Raji (cell line): Measurements from ENCODE around the gene NSD1.

Experiments
- POLR2A ChIP-seq: IDR thresholded peaks from 2 replicates; pipeline ENCODE4 v1.6.1; 2011; ENCODE audit warnings: low read depth, low read length, control low read depth; ENCODE audit not compliant: insufficient read depth

Gene NSD1

GRCh38 chr5:177309351-177310191 lies 176.0 kb downstream of the NSD1 start:
- TF ChIP-seq POLR2A = no peak

- no peak for TF ChIP-seq POLR2A
These were observed 176.8 kb downstream of the NSD1 start for GRCh38 chr5:177310332-177310731.

- TF ChIP-seq POLR2A = peak; percentile 76
These were observed 177.3 kb downstream of the NSD1 start for GRCh38 chr5:177310757-177311391.

GRCh38 chr5:177311392-177311722 lies 177.8 kb downstream of the NSD1 start:
- 0 out of 2 replicates have a peak, but pooled peaks have one; percentile 41 for TF ChIP-seq POLR2A

GRCh38 chr5:177311723-177312648 lies 178.4 kb downstream of the NSD1 start, which contains the start of gene MXD3:
MXD3 (minus strand) TSS chr5:177311898; CDS start chr5:177311830, 68 bp downstream.
- TF ChIP-seq POLR2A = peak; percentile 65

GRCh38 chr5:177312649-177313181 lies 179.1 kb downstream of the NSD1 start:
- TF ChIP-seq POLR2A = no peak; the same call in 1 of the 2 replicates

GRCh38 chr5:177313561-177314259 lies 180.1 kb downstream of the NSD1 start:
- TF ChIP-seq POLR2A = no peak

- TF ChIP-seq POLR2A = no peak
These were observed 181.1 kb downstream of the NSD1 start for GRCh38 chr5:177314376-177315342.

GRCh38 chr5:177315411-177315810 lies 181.8 kb downstream of the NSD1 start:
- no peak for TF ChIP-seq POLR2A

- no peak for TF ChIP-seq POLR2A
These were observed 182.4 kb downstream of the NSD1 start for GRCh38 chr5:177316005-177316404.

- TF ChIP-seq POLR2A = no peak
These were observed 184.4 kb downstream of the NSD1 start for GRCh38 chr5:177317959-177318377.

GRCh38 chr5:177319913-177320588 lies 186.5 kb downstream of the NSD1 start:
- no peak for TF ChIP-seq POLR2A

- TF ChIP-seq POLR2A = no peak
These were observed 187.3 kb downstream of the NSD1 start for GRCh38 chr5:177320879-177321278.
